ENCODE data around the gene CASQ2. TPM values are rescaled to one million over a fixed set of nuclear protein-coding genes. Genes with fewer than 3 reads are reported as not detected.

The CASQ2 gene
- under 1 TPM; 0.42 to 0.75 (median 0.60) TPM for polyA plus RNA-seq (ENCODE audit: insufficient read length in 4 of 4)

DNA sequence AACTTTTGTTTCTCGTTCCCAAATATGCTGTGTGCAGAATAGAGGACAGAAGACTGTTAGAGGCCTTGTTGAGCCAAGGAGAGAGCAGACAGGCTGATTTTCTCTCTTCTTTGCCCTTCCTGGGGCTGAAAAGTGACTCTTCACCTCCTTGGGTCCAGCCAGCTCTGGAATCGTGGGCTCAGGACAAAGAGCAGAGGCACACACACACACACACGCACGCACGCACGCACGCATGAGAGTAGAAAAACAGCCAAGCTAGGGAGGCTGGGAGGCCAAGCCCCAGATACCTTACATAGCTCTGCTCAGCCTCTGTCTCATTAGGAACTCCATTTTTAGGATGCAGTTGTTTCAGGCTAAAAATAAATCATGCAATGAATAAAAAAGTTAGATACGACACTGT lies at the start of gene CASQ2:
Gene CASQ2, minus strand, starts transcription at position 166 of the 400 bp plus-strand sequence. CDS start 173 bp downstream, outside the sequence.
- no peak for DNase-seq (ENCODE audit: low read depth in 4 of 4, low spot score in 2 of 4)

DNA sequence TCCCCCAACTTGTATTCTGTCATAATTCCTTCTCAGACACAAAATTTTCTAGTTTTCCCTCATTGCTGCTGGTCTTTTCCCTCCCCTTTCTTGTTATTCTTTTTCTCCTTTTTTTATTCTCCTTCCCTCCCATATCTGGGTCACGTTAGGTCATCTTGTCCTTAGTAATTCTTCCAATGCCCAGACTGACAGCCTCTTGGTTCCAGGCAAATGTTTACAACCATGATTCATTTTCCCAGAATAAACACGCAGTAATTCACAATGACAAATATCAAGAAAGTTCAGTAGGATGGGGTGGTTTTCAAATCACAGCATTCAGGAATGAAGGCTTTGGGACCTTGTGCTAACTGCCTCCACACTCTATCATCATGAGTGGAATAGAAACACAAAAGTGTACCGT lies 47.2 kb upstream of the CASQ2 start:
- DNase-seq (ENCODE audit: low read depth in 4 of 4, low spot score in 2 of 4), result no peak

- DNase-seq (ENCODE audit: low read depth in 4 of 4, low spot score in 2 of 4), result no peak
Measured at GRCh38 chr1:115814685-115815398, 46.3 kb upstream of the CASQ2 start.

GRCh38 chr1:115813727-115814126 lies 45.2 kb upstream of the CASQ2 start:
- no peak for DNase-seq (ENCODE audit: low read depth in 4 of 4, low spot score in 2 of 4)

DNA sequence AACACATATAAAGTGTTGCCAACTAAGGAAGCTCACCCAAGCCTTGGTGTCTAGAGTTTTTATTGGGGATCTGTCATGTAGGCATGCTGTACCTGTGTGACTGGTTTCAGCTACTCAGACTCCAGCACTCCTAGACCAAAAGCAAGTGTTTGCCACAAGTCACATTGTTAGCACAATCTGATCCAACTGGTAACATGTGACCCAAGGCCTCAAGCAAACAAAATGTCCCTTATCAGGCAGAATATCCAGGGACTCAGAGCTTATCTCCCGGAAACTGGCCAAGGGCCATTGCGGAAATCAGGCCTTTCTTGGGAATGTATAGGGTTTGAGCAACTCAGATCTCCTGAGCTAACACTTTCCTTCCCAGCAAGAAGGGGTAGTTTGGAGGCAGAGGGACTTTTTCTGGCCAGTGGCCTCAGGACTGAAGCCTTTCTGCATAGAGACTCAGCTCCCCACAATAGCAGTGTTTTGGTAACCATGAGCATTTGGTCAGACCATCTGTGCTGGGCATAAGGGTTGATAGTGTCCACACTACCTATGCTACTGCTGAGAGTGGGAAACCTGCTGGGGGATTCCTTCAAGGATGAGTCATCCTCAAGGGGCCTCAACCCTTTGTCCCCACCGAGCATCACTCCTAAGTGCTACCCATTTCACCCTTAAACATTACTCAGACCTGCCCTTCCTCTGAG lies 42.8 kb upstream of the CASQ2 start:
- no peak for DNase-seq (ENCODE audit: low read depth in 4 of 4, low spot score in 2 of 4)

GRCh38 chr1:115810609-115811008 lies 42.1 kb upstream of the CASQ2 start:
- DNase-seq (ENCODE audit: low read depth in 4 of 4, low spot score in 2 of 4), result no peak

DNA sequence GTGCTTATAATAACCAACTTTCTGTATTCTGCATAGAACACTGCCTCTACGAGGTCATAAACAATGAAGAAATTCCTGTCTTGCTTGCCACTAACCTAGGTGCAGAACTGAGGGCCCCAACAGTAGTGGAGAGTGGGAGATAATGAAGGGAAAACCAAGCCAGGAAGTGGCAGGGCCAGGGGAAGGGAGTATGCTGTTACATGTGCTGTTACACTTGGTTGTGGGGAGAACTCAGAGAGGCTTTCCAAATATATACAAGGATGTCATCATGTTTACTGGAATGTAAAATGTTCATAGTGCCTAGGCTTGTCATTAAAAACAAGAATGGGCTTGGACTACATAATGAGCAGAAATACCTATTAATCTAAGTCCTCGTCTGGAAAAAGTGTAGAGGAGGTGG lies 41.3 kb upstream of the CASQ2 start:
- no peak for DNase-seq (ENCODE audit: low read depth in 4 of 4, low spot score in 2 of 4)

DNA sequence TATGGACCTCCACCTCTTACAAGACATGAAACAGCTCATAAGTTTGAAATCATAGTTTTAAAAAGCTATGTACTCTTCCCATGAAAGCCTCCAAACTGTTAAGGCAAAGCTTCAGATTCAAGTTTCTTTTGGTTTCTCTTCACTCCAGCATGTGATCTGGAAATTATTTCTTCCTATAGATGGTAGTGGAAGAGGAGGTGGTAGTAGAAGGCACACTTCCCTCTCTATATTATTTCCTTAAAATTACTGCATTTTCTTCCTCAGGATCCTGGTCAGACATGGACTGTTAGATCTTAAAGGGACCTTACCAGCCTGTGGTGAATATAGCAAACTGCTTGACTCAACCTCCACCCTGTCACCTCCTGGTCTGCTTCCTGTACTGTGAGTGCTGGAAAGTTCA lies 40.6 kb upstream of the CASQ2 start:
- no peak for DNase-seq (ENCODE audit: low read depth in 4 of 4, low spot score in 2 of 4)

DNA sequence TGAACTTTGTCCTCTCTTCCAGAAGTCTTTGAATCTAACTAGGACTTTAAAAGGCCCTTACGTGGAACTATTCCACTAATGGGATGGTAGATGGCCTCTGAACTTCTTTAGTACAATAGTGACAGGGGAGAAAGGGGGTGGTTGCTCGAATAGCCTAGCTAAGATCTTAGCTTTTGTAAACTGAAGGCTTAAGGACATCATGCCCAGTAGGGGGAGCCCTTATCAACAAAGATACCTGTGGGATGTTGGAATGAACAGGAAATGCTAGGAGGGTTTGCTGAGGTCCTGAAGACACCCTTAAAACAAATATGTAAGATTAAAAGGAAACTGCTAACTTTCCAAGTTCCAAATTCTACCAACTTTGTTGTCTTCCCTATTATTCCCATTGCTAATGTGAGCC lies 39.2 kb upstream of the CASQ2 start:
- DNase-seq (ENCODE audit: low read depth in 4 of 4, low spot score in 2 of 4), result peak in 1 of 4 donors; percentile 48

DNA sequence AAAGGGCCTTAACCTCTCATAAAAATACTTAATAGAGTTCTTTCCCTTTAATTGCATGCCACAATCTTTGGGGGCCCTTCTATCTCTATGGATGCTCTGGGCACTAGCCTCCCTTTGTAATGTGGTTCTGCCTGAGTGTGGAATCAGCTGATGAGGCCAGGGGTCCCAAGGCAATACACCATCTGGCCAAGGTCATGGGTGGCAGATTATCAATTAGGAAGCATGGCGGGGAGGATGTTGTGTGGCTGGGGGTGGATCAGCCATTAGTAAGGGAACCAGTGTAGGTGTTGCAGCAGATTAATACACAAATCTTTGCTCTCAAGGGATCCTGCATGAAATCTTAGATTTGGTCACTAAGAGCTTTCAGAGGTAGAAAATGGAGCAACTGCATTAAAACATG lies 37.1 kb upstream of the CASQ2 start:
- DNase-seq (ENCODE audit: low read depth in 4 of 4, low spot score in 2 of 4), result no peak

GRCh38 chr1:115802416-115802815 lies 33.9 kb upstream of the CASQ2 start:
- DNase-seq (ENCODE audit: low read depth in 4 of 4, low spot score in 2 of 4), result no peak

GRCh38 chr1:115797486-115797885 lies 29.0 kb upstream of the CASQ2 start:
- no peak for DNase-seq (ENCODE audit: low read depth in 4 of 4, low spot score in 2 of 4)

DNA sequence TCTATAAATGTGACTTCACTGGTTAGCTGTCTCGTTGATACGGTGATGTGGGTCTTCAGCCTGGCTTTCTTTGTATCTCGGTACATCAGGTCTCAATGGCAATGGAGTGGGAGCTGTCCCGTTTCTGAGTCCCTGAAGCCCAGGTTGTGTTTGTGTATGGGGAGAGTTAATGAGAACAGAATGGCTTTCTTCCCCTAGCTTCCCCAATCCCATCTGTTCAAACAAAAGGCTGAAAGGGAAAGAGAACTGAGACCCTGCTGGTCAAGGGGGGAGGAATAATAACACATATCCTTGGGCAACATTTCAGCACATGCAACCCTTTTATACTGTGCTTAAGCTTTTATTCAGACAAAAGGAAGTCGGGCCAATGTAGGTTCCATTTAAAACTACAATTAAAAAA lies 28.4 kb upstream of the CASQ2 start:
- no peak for DNase-seq (ENCODE audit: low read depth in 4 of 4, low spot score in 2 of 4)

- no peak for DNase-seq (ENCODE audit: low read depth in 4 of 4, low spot score in 2 of 4)
Measured at GRCh38 chr1:115796036-115796435, 27.5 kb upstream of the CASQ2 start.

GRCh38 chr1:115794976-115795639 lies 26.6 kb upstream of the CASQ2 start:
- no peak for DNase-seq (ENCODE audit: low read depth in 4 of 4, low spot score in 2 of 4)

DNA sequence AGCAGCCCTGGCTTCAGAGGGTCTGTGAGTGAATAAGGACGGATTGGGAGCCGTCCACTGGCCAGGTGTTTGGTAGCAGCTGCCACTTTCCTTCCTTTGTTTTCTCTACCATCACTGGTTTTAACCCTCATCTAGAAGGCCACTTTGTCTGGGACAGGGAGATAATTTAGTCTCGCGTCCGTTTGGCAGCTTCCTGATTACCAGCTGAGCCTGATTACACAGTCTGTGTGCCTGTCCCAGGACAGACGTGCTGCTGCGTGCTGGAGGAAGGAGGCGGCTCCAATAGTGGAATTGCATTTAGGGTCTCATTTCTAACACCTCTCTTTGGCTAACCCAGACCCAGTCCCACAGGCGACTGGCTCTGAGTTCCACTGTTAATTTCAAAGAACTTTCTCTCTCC lies 24.6 kb upstream of the CASQ2 start:
- DNase-seq (ENCODE audit: low read depth in 4 of 4, low spot score in 2 of 4), result no peak

GRCh38 chr1:115791816-115792215 lies 23.3 kb upstream of the CASQ2 start:
- DNase-seq (ENCODE audit: low read depth in 4 of 4, low spot score in 2 of 4), result no peak

DNA sequence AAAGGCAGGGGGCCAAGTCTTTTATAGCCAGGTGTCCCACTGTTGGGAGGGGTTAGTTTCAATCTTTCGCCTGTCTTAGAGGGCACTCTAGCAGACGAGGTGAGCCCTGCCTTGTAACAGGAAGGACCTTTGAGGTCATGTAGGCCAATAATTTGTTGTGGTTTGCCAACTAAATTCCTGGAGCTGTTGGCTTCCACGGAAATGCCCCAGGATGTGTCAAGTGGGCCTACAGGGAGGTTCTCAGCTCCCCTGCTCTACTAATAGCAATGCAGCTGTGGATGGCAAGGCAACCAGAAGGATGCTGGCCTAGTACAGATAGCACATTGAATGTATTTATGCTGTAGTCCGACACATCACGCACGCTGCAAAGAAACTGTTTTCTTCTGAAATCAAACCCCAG lies 22.3 kb upstream of the CASQ2 start:
- DNase-seq (ENCODE audit: low read depth in 4 of 4, low spot score in 2 of 4), result no peak

- no peak for DNase-seq (ENCODE audit: low read depth in 4 of 4, low spot score in 2 of 4)
Measured at GRCh38 chr1:115790356-115790755, 21.8 kb upstream of the CASQ2 start.

DNA sequence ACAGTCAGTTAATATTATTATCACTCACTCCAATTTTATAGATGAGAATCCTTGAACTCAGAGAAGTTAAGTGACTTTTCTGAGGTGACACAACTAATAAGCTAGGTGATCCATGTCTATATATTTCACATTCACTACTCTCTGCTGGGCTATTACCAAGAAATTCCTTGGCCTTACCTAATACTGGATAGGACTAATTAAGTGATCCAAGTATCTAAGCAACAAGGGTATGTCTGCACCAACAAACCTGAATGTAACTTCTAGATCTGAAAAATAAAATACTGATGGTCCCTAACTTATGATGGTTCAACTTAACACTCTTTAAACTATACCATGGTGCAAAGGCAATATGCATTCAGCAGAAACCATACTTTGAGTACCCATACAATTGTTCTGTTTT lies 14.8 kb upstream of the CASQ2 start:
- no peak for DNase-seq (ENCODE audit: low read depth in 4 of 4, low spot score in 2 of 4)

DNA sequence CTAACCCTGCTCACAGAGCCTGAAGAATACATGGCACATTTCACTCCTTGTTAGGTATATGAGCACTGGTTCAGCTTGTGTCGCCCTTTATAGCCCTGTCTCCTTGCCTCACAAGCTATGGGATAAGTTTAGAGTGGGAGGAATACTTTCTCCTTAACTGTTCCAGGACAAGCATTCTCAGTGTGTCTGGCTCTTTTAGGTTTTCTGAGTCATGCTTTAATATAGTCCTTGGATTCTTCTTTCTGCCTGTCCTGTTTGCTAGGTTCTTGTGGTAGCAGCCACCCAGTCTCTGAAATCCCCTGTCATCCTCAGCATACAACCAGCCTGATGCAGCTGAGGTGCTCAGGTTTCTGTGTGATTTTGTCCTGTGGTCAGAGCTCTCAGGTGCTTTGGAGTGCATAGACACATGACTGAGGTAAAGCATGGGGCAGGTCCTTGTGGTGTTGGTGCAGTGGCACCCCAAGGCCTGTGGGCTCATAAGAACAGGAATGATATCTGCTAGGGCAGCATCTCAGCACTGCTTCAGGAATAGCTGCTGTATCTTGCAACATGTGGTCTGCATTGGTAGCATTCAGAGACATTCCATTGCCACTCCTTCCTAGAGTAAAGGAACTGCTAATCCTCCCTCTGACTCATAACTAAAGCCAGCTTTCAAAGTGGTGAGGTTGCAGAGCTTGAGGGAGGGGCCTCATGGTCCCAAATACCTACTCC lies 14.2 kb upstream of the CASQ2 start:
- no peak for DNase-seq (ENCODE audit: low read depth in 4 of 4, low spot score in 2 of 4)

All from left renal cortex interstitium (tissue), 4 donors.